HepG2 (cell line): ENCODE measurements around the gene CARD19. TPM values are rescaled to one million over a fixed set of nuclear protein-coding genes. Genes with fewer than 3 reads are reported as not detected.
A peak's percentile ranks its signal among the peaks of the same experiment; 100 is the strongest.

Source experiments
- CENPX ChIP-seq: sonication (generic); formaldehyde crosslinking; IDR thresholded peaks from 2 replicates; pipeline ENCODE4 v1.9.0; 2021; ENCODE audit warnings: mild to moderate bottlenecking, missing genetic modification reagents, moderate library complexity
- FOXK1 ChIP-seq: sonication (generic); formaldehyde crosslinking; IDR thresholded peaks from 2 replicates; pipeline ENCODE4 v1.4.0; 2020; ENCODE audit warnings: low read depth, missing genetic modification reagents, borderline replicate concordance
- ISX ChIP-seq: sonication (generic); formaldehyde crosslinking; conservative IDR thresholded peaks from 2 replicates; pipeline ENCODE4 v1.5.0; 2020; ENCODE audit warnings: missing genetic modification reagents
- MTF2 ChIP-seq: sonication (generic); formaldehyde crosslinking; IDR thresholded peaks from 2 replicates; pipeline ENCODE4 v1.5.0; 2020; ENCODE audit warnings: missing genetic modification reagents, borderline replicate concordance
- RAD51 ChIP-seq: fragments of 450-650 bp; IDR thresholded peaks from 2 replicates; pipeline ENCODE4 v1.6.1; 2016; ENCODE audit warnings: borderline replicate concordance
- SNAPC4 ChIP-seq: sonication (generic); formaldehyde crosslinking; IDR thresholded peaks from 2 replicates; pipeline ENCODE4 v1.4.0; 2020; ENCODE audit warnings: mild to moderate bottlenecking, missing genetic modification reagents
- TCF7 ChIP-seq: sonication (generic); IDR thresholded peaks from 2 replicates; pipeline ENCODE4 v1.6.1; 2016; ENCODE audit warnings: antibody characterized with exemption, low read depth
- ZBTB10 ChIP-seq: sonication (generic); formaldehyde crosslinking; IDR thresholded peaks from 2 replicates; pipeline ENCODE4 v1.4.0; 2020; ENCODE audit warnings: missing genetic modification reagents, borderline replicate concordance
- ZEB1 ChIP-seq: IDR thresholded peaks from 2 replicates; pipeline ENCODE4 v1.6.1; 2012; ENCODE audit warnings: mild to moderate bottlenecking, low read depth, inconsistent platforms; ENCODE audit not compliant: insufficient replicate concordance
- ZMAT3 ChIP-seq: sonication (generic); formaldehyde crosslinking; conservative IDR thresholded peaks from 2 replicates; pipeline ENCODE4 v1.7.0; 2021; ENCODE audit warnings: missing genetic modification reagents
- ZNF44 ChIP-seq: sonication (generic); formaldehyde crosslinking; IDR thresholded peaks from 2 replicates; pipeline ENCODE4 v1.5.1; 2020; ENCODE audit warnings: mild to moderate bottlenecking, missing genetic modification reagents
- ZNF547 ChIP-seq: sonication (generic); formaldehyde crosslinking; IDR thresholded peaks from 2 replicates; pipeline ENCODE4 v1.5.1; 2020; ENCODE audit warnings: mild to moderate bottlenecking, missing genetic modification reagents
- ZNF574 ChIP-seq: sonication (generic); formaldehyde crosslinking; IDR thresholded peaks from 2 replicates; pipeline ENCODE4 v1.4.0; 2020; ENCODE audit warnings: missing genetic modification reagents
- ZNF598 ChIP-seq: sonication (generic); formaldehyde crosslinking; IDR thresholded peaks from 2 replicates; pipeline ENCODE4 v1.5.1; 2020; ENCODE audit warnings: mild to moderate bottlenecking, missing genetic modification reagents, borderline replicate concordance
- ZNF784 ChIP-seq: sonication (generic); formaldehyde crosslinking; IDR thresholded peaks from 2 replicates; pipeline ENCODE4 v1.5.1; 2020; ENCODE audit warnings: missing genetic modification reagents, mild to moderate bottlenecking, borderline replicate concordance
- ZSCAN29 ChIP-seq: sonication (generic); formaldehyde crosslinking; conservative IDR thresholded peaks from 2 replicates; pipeline ENCODE4 v1.4.0; 2020; ENCODE audit warnings: mild to moderate bottlenecking, missing genetic modification reagents
- polyA plus RNA-seq, 8 experiments: library from polyadenylated mRNA; depleted of rRNA in 3 of 8; stranded (reverse) in 7 of 8; unstranded in 1 of 8; fragments of >200 nt; fragmentation: Illumina TruSeq in 4 of 8; extraction: Trizol in 4 of 8; gene quantifications; 2 replicates each; pipeline versions ENCODE4 v1.2.1 to v1.2.3, GENCODE V29; 2011 to 2016; ENCODE audit warnings: low read depth in 4 of 8, missing spikeins in 1 of 8, mixed read lengths in 1 of 8; ENCODE audit not compliant: insufficient read depth in 1 of 8
- total RNA-seq, 5 experiments: library from RNA; depleted of rRNA; stranded (reverse); fragments of >200 nt; fragmentation: Illumina TruSeq; extraction: Trizol; gene quantifications; 2 replicates each; pipeline ENCODE4 v1.2.3, GENCODE V29; 2016; ENCODE audit warnings: low read depth in 1 of 5

The CARD19 gene
- total and polyA plus RNA-seq, 2 of the 13 experiments (the other 11 are each of a cell fraction or from before 2014, with no cell fraction given) = 18.4 to 47.2 TPM

- TF ChIP-seq SNAPC4 (CRISPR knock-in tag) = no peak
- TF ChIP-seq CENPX (CRISPR knock-in tag) = no peak
- no peak; the same call in 1 of the 2 replicates for TF ChIP-seq MTF2
- TF ChIP-seq ZNF44 (CRISPR knock-in tag) = no peak
- no peak for TF ChIP-seq ZEB1
- no peak; the same call in 1 of the 2 replicates for TF ChIP-seq ZNF598
- TF ChIP-seq ZNF574 = no peak
- no peak for TF ChIP-seq ISX (CRISPR knock-in tag)
- TF ChIP-seq ZMAT3 (CRISPR knock-in tag) = no peak
- no peak for TF ChIP-seq ZSCAN29
- TF ChIP-seq ZBTB10 (CRISPR knock-in tag) = no peak
- no peak for TF ChIP-seq TCF7
- no peak for TF ChIP-seq ZNF547 (CRISPR knock-in tag)
- 0 out of 2 replicates have a peak, but pooled peaks have one; percentile 41 for TF ChIP-seq ZNF784 (CRISPR knock-in tag)
- no peak for TF ChIP-seq FOXK1
- TF ChIP-seq RAD51 = no peak
These were observed 37.1 kb downstream of the CARD19 start (continued) for GRCh38 chr9:93132946-93133680.
